OCI-M2 (cell line): ENCODE data around the gene MLST8.
"Not testable (repeated sequence)": the region's sequence is repeated elsewhere in the genome, so short reads cannot be mapped to it uniquely, and the experiment has no call there.

ENCODE experiments used
- DNase-seq: peaks from one replicate; lab custom pipeline; 2025; ENCODE audit not compliant: unreplicated experiment; lab: John Stamatoyannopoulos, UW

MLST8 gene

DNA sequence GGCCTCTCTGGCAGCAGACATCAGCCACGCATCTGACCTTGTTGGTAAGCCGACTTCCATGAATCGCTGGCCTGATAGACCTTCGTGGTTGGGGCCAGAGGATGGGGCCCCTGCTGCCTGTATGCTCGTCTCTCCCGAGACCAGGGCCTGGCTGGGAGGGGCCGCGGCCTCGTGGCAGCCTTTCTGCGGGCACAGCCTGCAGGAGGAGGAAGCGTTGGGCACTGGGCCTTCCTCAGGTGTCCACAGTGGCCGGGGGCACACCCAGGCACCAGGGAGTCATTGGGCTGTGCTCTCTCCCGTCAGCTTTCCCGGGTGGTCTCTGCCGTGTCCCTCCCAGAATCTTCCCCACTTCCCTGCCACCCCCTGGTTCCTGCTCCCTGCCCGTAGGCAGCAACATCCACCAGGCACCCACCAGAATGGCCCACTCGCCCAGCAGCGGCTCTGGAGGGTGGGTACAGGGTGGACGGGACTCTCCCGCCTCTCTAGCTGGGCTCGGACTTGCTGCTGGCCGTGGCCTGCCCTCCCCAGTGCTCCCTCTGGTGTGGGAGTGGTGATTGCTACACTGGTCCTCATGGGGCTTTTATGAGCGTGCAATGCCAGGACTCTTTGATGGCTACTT, 24.5 kb downstream of the MLST8 start:
- DNase-seq: no peak

DNA sequence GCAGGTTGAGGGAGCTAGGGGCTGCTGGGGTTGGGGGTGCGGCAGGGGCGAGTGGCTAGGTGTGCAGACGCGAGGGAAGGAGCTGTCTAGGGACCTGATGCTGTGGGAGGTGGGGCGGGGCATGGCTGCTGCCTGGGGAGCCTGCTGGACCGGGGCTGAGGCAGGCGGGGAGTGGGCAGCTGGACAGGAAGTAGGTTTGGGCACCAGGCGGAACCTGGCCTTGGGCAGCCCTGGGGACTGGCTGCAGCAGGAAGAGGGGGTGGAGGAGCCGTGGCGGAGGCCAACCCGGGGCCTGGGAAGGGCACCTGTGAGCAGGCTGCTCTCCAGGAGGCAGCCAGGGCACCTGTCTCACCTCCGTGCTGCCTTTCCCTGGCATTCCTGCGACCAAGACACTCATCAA, 25.1 kb downstream of the MLST8 start:
- DNase-seq: no peak

DNA sequence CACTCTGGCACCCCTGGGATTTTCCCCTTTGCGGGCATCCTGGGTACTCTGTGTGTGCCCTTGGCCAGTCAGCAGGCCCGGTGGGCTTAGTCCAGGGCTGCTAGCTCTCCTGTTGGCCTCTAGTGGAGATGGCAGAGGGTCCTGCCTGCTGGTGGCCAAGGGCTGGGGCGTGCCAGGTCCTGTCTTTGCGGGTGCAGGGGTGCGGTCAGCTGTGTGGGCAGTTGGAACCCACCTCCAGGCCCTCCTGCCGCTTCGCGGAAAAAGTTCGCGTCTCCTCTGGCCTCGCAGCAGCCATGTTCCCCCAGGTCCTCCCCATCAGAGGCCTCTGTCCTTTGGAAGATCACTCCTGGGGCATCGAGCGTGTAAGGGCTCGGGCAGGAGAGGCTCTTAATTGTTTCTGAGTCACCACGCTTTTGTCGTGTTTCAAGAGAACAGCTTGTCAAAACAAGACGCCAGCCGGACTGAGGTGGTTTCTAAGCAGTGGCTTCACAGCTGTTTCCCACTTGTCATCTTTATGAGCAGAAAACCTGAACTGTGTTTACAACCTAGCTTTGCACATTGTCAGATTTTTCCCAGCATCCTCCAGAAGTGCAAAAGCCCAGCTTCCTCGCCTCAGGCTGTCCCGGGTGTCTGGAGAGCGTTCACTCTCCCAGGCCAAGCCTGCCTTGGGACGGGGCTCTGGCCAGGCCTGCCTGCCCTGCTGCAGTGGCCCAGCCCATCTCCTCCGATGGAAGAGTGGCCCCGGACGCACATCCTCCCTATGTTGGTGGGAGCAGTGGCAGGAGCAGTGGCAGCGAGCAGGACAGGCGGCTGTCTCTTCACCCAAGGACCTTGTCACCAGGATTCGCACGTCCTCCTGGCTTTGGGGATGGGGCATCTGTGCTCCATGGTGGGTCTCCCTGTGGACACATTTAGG, 26.0 kb downstream of the MLST8 start:
- no peak for DNase-seq

DNA sequence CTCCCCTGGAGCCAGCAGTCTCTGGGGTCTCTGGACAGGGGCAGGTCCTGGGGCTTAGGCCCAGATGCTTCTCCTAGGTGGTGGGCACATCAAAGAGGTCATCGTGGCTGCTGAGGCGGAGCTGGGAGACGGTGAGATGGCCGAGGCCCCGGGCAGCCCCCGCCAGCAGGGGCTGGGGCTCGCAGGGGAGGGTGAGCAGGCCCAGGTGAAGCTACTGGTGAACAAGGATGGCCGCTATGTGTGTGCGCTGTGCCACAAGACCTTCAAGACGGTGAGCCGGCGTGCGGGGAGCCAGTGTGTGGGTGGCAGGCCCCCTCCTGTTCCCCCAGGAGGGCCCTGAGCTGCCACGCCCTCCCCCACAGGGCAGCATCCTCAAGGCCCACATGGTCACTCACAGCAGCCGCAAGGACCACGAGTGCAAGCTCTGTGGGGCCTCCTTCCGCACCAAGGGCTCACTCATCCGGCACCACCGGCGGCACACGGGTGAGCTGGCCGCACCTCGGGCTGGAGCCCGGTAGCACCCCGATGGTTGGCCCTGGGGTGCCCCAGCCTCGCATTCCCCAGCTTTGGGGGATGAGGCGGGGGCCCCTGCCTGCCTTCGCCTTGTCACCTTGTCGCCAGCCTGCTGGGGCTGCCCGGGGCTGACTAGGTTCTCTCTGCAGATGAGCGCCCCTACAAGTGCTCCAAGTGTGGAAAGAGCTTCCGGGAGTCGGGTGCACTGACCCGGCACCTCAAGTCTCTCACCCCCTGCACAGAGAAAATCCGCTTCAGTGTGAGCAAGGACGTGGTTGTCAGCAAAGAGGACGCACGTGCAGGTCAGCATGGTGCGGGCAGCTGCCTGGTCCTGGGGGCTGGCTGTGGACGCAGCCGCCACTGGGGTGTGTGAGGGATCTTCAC, 27.1 kb downstream of the MLST8 start:
- no peak for DNase-seq

DNA sequence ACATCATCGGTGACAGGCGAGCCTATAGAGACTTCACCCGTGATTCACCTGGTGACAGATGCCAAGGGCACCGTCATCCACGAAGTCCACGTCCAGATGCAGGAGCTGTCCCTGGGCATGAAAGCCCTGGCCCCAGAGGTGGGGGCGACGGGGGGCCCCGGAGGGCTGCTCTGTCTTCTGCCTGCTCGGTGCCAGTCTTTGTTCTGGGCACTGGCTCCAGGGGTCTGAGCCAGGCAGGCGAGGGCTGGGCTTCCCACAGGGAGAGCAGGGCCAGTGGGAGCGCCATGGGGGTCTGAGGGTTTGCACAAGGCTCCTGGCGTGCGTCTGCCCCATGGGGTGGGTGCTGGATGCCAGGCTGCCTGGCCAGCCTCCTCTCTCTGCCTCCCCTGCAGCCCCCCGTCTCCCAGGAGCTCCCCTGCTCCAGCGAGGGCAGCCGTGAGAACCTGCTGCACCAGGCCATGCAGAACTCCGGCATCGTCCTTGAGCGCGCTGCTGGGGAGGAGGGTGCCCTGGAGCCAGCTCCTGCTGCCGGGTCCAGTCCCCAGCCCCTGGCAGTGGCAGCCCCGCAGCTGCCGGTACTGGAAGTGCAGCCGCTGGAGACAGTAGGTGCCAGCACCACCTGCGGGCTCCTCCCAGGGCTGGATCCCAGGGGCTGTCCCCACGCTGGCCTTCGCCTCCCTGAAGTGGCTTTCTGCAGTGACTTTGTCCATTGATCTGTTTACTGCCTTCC, 28.0 kb downstream of the MLST8 start:
- DNase-seq: no peak

DNA sequence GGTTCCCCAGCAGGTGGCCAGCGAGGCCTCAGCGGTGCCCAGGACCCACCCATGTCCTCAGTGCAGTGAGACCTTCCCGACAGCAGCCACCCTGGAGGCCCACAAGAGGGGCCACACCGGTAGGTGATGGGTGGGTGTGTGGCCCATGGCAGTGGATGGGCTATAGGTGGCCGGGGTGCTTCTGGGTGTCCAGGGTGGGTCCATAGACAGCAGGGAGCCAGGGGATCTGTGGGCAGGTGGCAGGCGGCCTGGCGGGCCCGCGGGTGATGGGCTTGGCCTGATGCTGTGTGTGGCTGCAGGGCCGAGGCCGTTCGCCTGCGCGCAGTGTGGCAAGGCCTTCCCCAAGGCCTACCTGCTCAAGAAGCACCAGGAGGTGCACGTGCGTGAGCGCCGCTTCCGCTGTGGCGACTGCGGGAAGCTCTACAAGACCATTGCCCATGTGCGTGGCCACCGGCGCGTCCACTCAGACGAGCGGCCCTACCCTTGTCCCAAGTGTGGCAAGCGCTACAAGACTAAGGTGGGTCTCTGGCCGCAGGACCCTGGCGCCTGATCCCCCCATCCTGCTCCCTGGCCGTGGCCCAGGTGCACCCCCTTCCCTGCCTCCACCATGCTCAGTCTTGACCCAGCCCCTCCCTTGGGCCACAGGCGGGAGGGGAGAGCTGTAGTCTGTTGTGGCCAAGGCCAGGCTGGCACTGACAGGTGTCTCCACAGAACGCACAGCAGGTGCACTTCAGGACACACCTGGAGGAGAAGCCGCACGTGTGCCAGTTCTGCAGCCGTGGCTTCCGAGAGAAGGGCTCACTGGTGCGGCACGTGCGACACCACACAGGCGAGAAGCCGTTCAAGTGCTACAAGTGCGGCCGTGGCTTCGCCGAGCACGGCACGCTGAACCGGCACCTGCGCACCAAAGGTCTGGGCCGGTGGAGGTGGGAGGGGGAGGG, 28.9 kb downstream of the MLST8 start:
- no peak for DNase-seq

DNA sequence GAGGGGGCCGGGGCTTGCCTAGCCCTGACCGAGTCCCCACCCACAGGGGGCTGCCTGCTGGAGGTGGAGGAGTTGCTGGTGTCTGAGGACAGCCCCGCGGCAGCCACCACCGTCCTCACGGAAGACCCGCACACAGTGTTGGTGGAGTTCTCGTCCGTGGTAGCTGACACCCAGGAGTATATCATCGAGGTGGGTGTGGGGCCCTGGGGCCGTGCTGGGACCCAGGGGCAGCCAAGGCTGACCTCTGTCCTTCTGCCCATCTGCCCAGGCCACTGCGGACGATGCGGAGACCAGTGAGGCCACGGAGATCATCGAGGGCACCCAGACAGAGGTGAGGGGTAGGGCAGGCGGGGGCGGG, 29.5 kb downstream of the MLST8 start:
- no peak for DNase-seq

DNA sequence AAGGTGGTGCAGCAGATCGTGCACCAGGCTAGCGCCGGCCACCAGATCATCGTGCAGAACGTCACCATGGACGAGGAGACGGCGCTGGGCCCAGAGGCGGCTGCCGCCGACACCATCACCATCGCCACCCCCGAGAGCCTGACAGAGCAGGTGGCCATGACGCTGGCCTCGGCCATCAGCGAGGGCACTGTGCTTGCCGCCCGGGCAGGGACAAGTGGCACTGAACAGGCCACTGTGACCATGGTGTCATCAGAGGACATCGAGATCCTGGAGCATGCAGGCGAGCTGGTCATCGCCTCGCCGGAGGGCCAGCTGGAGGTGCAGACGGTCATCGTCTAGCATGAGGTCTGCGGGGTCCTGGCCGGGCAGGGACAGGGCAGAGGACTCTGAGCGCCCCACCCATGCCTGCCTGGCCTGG, 30.0 kb downstream of the MLST8 start:
- DNase-seq: no peak

DNA sequence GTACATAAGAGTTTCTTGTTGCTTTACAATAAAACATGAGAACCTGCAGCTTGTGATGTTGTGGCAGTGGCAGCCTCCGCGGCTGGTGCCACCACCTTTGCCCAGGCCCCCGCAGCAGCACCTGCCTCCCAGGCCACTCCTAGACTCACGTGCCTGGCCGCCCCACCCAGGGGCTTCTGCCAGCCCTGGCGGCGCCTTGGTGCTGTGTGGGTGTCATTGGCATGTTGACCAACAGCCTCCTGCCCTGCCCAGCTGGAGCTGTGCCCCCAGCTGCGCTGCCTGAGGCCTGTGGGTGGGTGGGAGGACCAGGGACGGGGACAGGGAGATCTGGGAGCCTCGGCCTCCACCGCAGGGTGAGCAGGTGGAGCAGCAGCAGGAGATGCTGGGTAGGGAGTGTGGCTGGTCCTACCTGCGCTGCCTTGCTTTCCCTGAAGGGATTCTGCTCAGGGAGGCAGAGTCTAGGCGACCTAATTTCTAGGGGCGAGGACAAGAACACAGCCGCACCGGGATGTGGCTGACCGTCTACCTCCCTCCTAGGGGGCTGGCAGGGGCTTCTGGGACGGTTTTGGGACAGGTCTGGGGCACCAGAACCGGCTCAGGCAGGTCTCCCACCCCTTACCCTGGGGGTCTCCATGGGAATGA, 30.6 kb downstream of the MLST8 start:
- DNase-seq: no peak

DNA sequence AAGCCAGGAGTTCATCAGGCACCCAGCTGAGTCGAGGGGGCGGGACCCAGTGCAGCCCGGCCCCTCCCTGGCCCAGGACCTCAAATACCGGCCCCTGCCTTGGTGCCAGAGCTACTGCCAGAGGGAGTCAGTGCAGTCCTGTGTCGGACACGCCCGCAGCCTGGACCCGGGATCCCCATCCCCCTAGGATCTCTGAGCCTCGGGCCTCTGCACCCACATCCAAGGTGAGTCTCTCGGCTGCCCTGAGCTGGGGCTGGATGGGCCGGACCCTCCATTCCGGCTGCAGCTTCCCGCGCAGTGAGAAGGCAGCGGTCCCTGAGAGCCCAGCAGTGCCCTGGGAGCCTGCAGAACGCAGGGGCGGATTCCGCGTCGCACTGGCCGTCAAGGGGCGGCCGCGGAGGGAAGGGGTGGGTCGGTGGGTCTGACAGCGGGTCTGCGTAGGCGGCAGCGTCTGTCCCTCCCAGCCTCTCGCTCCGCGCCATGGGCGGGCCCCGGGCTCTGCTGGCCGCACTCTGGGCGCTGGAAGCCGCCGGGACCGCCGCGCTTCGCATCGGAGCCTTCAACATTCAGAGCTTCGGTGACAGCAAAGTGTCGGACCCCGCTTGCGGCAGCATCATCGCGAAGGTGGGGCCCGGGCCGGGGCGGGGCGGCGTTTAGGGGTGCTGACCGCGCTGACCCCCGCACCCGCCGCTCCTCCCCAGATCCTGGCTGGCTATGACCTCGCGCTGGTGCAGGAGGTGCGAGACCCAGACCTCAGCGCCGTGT, 31.3 kb downstream of the MLST8 start, which contains the start of gene DNASE1L2:
DNASE1L2 (plus strand) TSS at position 108 of the 765 bp plus-strand sequence; CDS start at position 481, 373 bp downstream.
- DNase-seq: no peak

DNA sequence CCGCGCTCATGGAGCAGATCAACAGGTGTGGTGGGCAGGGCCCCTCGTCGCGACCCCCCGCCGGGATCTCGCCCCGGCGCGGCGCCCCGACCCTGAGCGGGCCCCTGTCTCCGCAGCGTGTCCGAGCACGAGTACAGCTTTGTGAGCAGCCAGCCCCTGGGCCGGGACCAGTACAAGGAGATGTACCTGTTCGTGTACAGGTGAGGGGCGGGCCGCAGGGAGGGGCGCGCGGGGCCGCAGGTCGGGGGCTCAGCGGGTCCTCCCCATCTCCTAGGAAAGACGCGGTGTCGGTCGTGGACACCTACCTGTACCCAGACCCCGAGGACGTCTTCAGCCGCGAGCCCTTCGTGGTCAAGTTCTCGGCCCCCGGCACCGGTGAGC, 31.8 kb downstream of the MLST8 start:
- DNase-seq: no peak

DNA sequence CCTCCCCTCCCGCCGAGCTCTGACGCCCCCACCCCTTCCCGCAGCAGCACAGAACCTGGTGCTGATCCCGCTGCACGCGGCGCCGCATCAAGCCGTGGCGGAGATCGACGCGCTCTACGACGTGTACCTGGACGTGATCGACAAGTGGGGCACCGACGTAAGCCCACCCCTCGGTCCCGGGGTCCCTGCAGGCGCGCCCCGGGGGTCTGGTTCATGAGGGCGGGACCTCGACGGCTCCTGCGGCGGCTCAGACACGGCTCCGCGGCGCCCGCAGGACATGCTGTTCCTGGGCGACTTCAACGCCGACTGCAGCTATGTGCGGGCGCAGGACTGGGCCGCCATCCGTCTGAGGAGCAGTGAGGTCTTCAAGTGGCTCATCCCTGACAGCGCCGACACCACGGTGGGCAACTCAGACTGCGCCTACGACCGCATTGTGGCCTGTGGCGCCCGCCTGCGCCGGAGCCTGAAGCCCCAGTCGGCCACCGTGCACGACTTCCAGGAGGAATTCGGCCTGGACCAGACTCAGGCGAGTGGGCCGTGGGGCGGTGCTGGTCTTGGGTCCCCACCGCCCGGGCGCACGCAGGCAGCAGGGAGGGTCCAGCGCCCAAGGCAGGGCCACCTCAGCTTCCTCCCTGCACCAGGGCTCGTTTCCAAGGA, 32.4 kb downstream of the MLST8 start:
- no peak for DNase-seq

DNA sequence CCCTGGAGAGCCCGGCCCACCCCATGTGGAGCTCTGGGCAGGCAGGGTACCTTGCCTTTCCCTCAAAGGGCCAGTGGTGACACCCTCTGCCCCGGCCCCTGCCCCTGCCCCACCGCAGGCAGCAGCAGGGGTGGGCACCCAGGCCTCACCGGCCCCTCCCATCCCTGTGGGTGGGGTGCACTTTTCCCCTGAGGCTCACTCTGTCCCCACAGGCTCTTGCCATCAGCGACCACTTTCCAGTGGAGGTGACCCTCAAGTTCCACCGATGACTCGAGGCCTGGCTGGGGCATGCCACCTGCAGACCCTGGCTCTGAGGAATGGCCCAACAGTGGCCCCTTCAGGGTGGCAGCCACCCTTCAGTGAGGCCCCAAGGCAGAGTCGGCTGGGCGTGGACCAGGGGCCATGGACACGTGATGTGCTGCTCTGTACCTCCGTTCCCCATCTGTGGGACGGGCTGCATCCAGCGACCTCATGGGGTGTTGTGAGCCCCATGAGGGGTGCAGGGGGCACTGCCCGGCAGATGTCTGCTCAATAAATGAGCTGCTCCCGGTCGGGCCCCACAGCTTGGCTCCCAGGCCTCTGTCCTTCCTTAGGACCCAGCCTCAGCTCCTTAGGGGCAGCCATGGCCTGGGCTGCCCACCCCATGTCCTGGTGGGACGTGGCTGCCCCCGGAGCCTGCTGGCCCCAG, 33.0 kb downstream of the MLST8 start:
- no peak for DNase-seq

DNA sequence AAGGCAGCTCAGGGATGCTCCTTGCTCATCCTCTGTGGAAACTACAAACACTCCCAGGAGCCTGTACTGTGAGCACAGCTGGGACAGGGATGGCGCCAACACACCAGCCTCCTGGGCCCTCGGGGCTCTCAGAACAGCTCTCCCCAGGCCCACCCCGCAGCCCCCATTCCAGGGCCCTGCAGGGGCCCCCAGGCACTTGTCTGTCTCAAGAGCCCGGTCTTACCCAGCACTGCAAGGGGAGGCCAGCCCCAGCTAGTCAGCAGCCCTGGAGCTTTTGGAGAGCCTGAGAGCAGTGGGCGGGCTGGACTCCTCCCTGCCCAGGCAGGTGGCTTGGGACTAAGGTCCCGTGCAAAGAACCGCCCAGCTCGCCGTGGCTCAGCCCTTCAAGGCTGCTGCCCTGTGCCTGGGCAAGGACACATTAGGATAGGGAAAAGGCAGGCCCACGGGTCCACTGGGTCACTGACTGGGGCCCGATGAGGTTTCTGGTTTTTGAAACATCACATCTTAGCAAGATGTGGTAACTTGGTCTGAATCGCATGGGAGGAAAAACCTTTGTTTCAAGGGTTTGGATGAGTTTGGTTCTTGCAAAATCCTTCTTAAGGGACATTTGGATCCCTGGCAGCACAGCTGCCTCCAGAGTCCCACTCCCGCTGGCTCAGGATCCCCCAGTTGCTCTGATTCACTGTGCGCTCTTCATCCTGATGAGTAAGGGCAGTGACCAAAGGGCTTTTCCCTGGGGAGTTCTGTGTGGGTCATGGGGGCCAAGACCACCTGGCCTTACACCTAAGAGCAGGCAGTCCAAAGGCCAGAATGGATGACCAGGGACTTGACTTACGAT, 33.8 kb downstream of the MLST8 start:
- DNase-seq: no peak

DNA sequence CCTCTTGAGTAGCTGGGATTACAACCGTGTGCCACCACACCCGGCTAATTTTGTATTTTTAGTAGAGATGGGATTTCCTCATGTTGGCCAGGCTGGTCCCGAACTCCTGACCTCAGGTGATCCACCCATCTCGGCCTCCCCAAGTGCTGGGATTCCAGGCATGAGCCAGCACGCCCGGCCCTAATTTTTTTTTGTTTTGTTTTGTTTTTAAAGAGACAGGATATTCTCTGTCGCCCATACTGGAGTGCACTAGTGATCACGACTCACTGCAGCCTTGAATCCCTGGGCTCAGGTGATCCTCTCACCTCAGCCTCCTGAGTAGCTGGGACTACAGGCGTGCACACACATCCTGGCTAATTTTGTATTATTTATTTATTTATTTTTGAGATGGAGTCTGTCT, 35.1 kb downstream of the MLST8 start:
- DNase-seq: not testable (repeated sequence)

DNA sequence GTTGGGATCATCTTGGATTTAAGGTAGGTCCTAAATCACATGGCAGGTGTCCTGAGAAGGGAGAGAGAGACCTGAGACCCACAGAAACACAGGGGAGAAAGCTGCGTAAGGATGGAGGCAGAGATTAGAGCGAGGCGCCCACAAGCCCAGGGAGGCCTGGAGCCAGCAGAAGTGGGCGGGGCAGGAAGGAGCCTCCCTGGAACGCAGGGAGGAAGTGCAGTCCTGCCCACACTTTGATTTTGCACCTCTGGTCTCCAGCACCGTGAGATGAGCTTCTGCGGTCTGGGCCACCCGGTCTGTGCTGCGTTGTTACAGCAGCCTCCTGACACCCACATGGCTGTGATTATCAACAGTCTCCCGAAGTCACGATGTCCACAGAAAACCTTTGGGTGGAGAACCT, 37.3 kb downstream of the MLST8 start:
- no peak for DNase-seq
